ENCODE results near the gene RHBDL1. TPM values are rescaled to one million over a fixed set of nuclear protein-coding genes. Genes with fewer than 3 reads are reported as not detected.
A peak's percentile ranks its signal among the peaks of the same experiment; 100 is the strongest.

Gene RHBDL1
- under 0.01 and 0.22 TPM in 2 replicates for total RNA-seq

DNA sequence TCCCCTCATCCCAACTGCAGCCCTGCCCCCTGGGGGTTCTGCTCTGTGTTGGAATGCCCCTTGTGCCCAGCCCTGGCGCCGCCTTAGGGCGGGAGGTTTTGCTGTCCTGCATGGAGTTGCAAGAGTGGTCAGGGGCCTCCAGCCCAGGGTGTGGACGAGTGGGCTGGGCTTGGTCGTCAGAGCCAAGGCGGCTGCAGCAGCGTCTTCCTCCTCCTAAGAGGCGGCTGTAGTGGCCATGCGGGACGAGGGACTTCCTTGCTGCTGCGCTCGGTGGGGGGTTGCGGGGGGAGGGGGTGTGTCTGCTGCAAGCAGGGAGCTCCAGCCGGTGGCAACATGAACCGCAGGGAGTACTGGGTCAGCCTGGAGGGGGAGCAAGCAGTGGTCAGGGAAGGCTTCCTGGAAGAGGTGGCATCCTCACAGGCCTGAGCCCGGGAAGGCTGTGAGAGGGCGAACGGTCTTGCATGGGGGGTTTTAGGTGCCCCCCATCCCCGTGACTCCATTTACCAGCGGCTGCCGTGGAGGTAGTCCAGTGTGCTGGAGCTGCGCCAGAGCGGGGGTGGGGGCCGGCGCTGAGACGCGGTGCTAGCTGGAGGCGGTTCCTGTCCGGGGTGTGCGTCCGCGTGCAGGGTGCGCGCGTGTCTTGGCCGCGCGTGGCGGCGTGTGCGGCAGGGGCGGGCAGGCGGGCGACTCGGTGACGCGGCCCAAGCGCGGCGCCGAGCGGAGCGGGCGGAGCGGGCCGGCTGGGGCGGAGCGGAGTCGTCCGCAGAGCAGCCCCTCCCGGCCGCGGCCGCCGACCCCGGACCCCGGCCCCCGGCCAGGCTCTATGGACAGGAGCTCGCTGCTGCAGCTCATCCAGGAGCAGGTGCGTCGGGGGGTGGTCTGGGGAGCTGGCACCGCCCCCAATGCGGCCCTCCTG is at the start of gene RHBDL1:
RHBDL1 (plus strand) TSS at position 704 of the 916 bp plus-strand sequence; CDS start at position 824, 120 bp downstream.
- peak in 1 of 2 donors; percentile 18 for DNase-seq (ENCODE audit: low read depth in 2 of 2)

- no peak for DNase-seq (ENCODE audit: low read depth in 2 of 2)
Measured at GRCh38 chr16:625977-626765, 49.3 kb upstream of the RHBDL1 start.

DNA sequence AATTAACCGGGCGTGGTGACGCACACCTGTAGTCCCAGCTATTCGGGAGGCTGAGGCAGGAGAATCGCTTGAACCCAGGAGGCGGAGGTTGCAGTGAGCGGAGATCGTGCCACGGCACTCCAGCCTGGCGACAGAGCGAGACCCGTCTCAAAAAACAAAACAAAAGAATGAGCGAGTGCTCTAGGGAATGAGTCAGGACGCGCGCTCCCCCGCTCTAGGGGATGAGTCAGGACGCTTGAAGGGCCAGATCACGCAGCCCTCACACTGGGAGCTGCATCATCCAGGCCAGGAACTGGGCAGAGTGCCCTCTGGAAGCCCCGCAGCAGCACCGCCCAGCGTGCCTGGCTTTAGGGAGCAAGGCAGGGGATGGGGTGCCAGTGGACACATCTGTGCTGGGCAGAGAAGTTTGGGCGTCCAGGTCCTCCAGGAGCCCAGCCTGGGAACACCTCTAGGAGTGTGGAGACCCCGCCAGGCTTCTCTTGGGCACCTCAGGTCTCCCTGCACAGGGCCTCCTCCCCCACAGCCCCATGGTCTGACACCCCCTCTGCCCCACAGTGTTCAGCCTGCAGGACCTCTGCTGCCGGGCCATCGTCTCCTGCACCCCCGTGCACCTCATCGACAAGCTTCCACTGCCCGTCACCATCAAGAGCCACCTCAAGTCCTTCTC is 48.6 kb upstream of the RHBDL1 start:
- peak; percentile 57 to 95 for DNase-seq (ENCODE audit: low read depth in 2 of 2)

- no peak for DNase-seq (ENCODE audit: low read depth in 2 of 2)
Measured at GRCh38 chr16:627454-628239, 47.8 kb upstream of the RHBDL1 start.

GRCh38 chr16:628321-629061 is 47.0 kb upstream of the RHBDL1 start:
- no peak for DNase-seq (ENCODE audit: low read depth in 2 of 2)

GRCh38 chr16:629185-629832 is 46.2 kb upstream of the RHBDL1 start:
- DNase-seq (ENCODE audit: low read depth in 2 of 2): no peak

GRCh38 chr16:629833-630248 is 45.6 kb upstream of the RHBDL1 start:
- DNase-seq (ENCODE audit: low read depth in 2 of 2): no peak

GRCh38 chr16:630249-630814 is 45.1 kb upstream of the RHBDL1 start:
- no peak for DNase-seq (ENCODE audit: low read depth in 2 of 2)

DNA sequence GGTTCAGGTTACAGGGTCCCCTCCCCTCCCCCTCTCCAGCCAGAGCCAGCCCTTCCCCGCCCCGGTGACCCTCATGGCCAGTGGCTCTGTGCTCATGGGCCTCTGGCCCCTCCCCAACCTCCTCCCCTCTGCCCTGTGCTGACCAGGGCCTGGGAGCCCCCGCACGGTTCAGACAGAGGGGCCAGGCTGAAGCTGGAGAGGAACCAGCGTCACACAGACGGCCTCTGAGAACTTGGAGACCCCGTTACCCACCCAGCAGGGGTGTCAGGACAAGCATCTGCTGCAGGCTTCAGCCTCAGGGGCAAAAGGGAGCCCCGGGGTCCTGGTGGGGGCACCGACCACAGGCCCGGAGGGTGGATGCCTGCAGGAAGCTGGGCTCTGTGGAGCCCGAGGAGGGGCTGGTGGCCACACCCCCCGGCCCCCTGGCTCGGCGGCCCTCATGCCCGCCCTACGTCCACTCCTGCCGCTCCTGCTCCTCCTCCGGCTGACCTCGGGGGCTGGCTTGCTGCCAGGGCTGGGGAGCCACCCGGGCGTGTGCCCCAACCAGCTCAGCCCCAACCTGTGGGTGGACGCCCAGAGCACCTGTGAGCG is 44.6 kb upstream of the RHBDL1 start, which contains the start of gene WFIKKN1:
WFIKKN1 (plus strand) TSS at position 171 of the 591 bp plus-strand sequence; CDS start at position 440, 269 bp downstream.
- DNase-seq (ENCODE audit: low read depth in 2 of 2): no peak

DNA sequence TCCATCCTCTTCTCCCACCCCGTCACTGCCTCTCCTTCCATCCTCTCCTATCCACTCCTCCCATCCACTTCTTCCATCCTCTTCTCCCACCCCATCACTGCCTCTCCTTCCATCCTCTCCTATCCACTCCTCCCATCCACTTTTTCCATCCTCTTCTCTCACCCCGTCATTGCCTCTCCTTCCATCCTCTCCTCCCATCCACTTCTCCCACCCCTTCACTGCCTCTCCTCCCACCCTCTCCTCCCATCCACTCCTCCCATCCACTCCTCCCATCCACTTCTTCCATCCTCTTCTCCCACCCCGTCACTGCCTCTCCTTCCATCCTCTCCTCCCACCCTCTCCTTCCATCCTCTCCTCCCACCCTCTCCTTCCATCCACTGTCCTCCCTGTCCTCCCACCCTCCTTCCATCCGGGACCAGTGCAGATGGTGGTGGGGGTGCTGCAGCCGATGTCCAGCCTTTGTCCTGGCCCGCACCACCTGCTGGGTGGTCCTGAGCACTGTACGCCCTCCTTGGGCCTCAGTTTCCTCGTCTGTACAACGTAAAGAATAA is 43.6 kb upstream of the RHBDL1 start:
- DNase-seq (ENCODE audit: low read depth in 2 of 2): no peak

DNA sequence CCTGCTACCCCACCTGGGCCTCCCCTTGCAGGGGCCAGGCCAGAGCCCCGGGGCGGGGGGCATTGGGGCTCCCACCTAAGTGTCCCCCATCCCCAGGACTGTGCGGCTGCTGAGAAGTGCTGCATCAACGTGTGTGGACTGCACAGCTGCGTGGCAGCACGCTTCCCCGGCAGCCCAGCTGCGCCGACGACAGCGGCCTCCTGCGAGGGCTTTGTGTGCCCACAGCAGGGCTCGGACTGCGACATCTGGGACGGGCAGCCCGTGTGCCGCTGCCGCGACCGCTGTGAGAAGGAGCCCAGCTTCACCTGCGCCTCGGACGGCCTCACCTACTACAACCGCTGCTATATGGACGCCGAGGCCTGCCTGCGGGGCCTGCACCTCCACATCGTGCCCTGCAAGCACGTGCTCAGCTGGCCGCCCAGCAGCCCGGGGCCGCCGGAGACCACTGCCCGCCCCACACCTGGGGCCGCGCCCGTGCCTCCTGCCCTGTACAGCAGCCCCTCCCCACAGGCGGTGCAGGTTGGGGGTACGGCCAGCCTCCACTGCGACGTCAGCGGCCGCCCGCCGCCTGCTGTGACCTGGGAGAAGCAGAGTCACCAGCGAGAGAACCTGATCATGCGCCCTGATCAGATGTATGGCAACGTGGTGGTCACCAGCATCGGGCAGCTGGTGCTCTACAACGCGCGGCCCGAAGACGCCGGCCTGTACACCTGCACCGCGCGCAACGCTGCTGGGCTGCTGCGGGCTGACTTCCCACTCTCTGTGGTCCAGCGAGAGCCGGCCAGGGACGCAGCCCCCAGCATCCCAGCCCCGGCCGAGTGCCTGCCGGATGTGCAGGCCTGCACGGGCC is 42.8 kb upstream of the RHBDL1 start:
- DNase-seq (ENCODE audit: low read depth in 2 of 2): no peak

GRCh38 chr16:633336-634050 is 42.0 kb upstream of the RHBDL1 start:
- DNase-seq (ENCODE audit: low read depth in 2 of 2): no peak

DNA sequence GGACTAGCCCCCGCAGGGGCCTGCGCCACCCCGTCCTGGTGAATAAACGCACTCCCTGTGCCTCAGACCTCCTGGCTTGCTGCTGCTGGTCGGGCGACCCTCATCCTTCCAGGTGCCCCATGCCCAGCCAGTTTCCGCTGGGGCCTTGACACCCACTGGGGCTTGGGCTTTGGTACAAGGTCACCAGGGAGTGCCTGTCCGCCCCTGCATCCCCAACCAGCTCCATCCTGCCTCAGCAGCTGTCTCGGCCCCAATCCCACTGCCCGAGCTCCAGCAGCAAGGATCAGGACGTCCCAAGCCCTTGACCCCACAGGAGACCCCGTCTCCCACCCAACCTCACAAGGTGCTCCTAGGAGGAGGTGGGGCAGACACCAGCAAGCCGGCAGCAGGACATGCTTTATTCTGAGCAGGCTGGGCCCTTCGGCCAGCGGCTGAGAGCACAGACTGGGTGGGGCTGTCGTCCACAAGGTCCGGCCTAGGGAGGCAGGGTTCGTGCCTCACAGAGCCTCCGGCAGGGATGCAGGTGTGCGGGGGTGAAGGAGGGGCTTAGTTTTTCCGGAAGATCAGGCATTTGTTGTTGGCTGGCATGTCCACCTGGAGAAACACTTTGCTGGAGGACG is 41.3 kb upstream of the RHBDL1 start:
- no peak for DNase-seq (ENCODE audit: low read depth in 2 of 2)

DNA sequence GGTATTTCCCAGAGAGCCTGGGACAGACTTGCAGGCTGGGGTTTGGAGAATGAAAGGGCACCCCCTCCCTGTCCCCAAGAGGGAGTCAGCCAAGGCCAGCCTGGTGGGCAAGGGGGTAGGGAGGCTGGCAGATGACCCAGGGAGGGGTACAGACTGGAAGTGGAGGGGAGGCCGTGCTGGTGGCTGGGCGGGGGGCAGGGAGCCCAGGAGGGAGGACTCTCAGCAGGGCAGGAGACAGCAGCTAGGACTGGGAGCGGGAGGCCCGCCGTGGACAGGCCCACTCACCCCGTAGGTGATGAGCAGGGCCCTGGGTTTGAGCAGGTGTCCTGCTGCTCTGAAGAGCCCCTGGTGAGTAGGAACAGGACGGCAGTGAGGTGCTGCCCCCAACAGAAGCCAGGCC is 40.5 kb upstream of the RHBDL1 start:
- no peak for DNase-seq (ENCODE audit: low read depth in 2 of 2)

DNA sequence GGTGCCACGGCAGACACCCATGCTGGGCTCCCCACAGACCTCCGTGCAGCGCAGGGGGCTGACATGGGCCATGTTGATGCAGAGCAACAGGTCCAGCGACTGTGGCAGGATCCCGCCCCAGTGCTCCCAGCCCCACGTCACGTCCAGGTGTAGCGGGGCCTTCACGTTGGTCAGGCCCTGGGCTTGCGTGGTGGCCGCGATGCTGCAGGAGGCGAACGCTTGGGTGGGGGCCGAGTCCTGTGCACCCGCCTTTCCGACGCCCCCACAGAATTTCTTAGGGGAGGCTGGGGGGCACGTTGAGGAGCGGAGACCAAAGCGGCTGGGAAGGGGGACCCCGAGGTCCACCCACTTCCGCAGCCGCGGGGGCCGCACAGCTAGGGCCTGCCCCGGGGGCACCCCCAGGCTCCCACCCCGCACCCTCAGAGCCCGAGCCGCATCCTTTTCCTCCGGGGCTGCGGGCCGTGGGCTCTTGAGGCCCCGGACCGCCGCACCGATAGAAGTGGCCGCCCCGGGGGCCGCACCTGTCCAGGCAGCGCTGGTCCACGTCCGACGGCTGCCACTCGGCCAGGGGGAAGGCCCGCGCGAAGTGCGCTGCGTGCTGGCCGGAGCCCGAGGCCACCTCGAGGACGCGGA is 39.8 kb upstream of the RHBDL1 start:
- no peak for DNase-seq (ENCODE audit: low read depth in 2 of 2)

Data from lung microvascular endothelial cell (primary cell).